Measurements from ENCODE around the gene MAB21L4.

Gene MAB21L4

GRCh38 chr2:240894006-240894405 lies 1.9 kb downstream of the MAB21L4 start:
- no peak for DNase-seq (ENCODE audit: low spot score)

GRCh38 chr2:240893363-240893844 lies 2.6 kb downstream of the MAB21L4 start:
- DNase-seq (ENCODE audit: low spot score): peak; percentile 74

- no peak for DNase-seq (ENCODE audit: low spot score)
These were observed 3.0 kb downstream of the MAB21L4 start for GRCh38 chr2:240892925-240893324.

GRCh38 chr2:240892356-240892755 lies 3.6 kb downstream of the MAB21L4 start:
- DNase-seq (ENCODE audit: low spot score): no peak

- no peak for DNase-seq (ENCODE audit: low spot score)
These were observed 4.2 kb downstream of the MAB21L4 start for GRCh38 chr2:240891492-240892340.

- no peak for DNase-seq (ENCODE audit: low spot score)
These were observed 5.3 kb downstream of the MAB21L4 start for GRCh38 chr2:240890691-240891090.

GRCh38 chr2:240889601-240890560 lies 6.1 kb downstream of the MAB21L4 start:
- DNase-seq (ENCODE audit: low spot score): no peak

- no peak for DNase-seq (ENCODE audit: low spot score)
These were observed 6.9 kb downstream of the MAB21L4 start for GRCh38 chr2:240888890-240889573.

GRCh38 chr2:240888130-240888889 lies 7.6 kb downstream of the MAB21L4 start:
- DNase-seq (ENCODE audit: low spot score): no peak

- no peak for DNase-seq (ENCODE audit: low spot score)
These were observed 8.3 kb downstream of the MAB21L4 start for GRCh38 chr2:240887631-240888030.

GRCh38 chr2:240886678-240887609 lies 9.0 kb downstream of the MAB21L4 start:
- DNase-seq (ENCODE audit: low spot score): no peak

- no peak for DNase-seq (ENCODE audit: low spot score)
These were observed 9.9 kb downstream of the MAB21L4 start for GRCh38 chr2:240886023-240886565.

GRCh38 chr2:240885566-240885965 lies 10.4 kb downstream of the MAB21L4 start:
- DNase-seq (ENCODE audit: low spot score): no peak

- DNase-seq (ENCODE audit: low spot score): no peak
These were observed 11.2 kb downstream of the MAB21L4 start for GRCh38 chr2:240884745-240885144.

GRCh38 chr2:240884221-240884620 lies 11.7 kb downstream of the MAB21L4 start:
- no peak for DNase-seq (ENCODE audit: low spot score)

GRCh38 chr2:240881913-240882312 lies 14.0 kb downstream of the MAB21L4 start:
- no peak for DNase-seq (ENCODE audit: low spot score)

GRCh38 chr2:240879105-240879504 lies 16.9 kb downstream of the MAB21L4 start:
- no peak for DNase-seq (ENCODE audit: low spot score)

GRCh38 chr2:240878341-240878936 lies 17.5 kb downstream of the MAB21L4 start:
- no peak for DNase-seq (ENCODE audit: low spot score)
